Mesendoderm (in vitro differentiated cells): ENCODE measurements around the gene PRSS56.

Source experiments
- DNase-seq: peaks from one replicate; pipeline ENCODE4 v3.0.0; 2013
- H2AK5ac ChIP-seq: 2 replicates; pipeline ENCODE4 v1.6.1; 2013; ENCODE audit warnings: low read length, inconsistent platforms
- H2BK120ac ChIP-seq: 2 replicates; pipeline ENCODE4 v1.6.1; 2013; ENCODE audit warnings: low read depth, mild to moderate bottlenecking, low read length, moderate library complexity, mixed read lengths
- H2BK15ac ChIP-seq: replicated peaks from 2 replicates; pipeline ENCODE4 v1.6.1; 2013; ENCODE audit warnings: low read depth, mild to moderate bottlenecking, moderate library complexity
- H2BK5ac ChIP-seq: 2 replicates; pipeline ENCODE4 v1.6.1; 2013; ENCODE audit warnings: low read length, inconsistent platforms
- H3K18ac ChIP-seq: 2 replicates; pipeline ENCODE4 v1.6.1; 2013; ENCODE audit warnings: mild to moderate bottlenecking, low read length, mixed read lengths
- H3K23ac ChIP-seq: one replicate; pipeline ENCODE4 v1.6.1; 2013; ENCODE audit warnings: low read length
- H3K27ac ChIP-seq: 2 replicates; pipeline ENCODE4 v1.5.1; 2013; ENCODE audit warnings: low read depth, mild to moderate bottlenecking, inconsistent platforms, low read length, moderate library complexity
- H3K27me3 ChIP-seq: 2 replicates; pipeline ENCODE4 v1.6.1; 2013; ENCODE audit warnings: low read length, control low read depth, mild to moderate bottlenecking, inconsistent platforms; ENCODE audit not compliant: insufficient read depth, poor library complexity
- H3K36me3 ChIP-seq: 2 replicates; pipeline ENCODE4 v1.6.1; 2013; ENCODE audit warnings: low read length, inconsistent platforms; ENCODE audit not compliant: control insufficient read depth, insufficient read depth
- H3K4ac ChIP-seq: one replicate; pipeline ENCODE4 v1.6.1; 2013; ENCODE audit warnings: low read depth, mild to moderate bottlenecking, low read length, moderate library complexity
- H3K4me1 ChIP-seq: 2 replicates; pipeline ENCODE4 v1.6.1; 2013; ENCODE audit warnings: low read depth, low read length, inconsistent platforms; ENCODE audit not compliant: control insufficient read depth
- H3K4me2 ChIP-seq: 2 replicates; pipeline ENCODE4 v1.6.1; 2013; ENCODE audit warnings: low read length
- H3K4me3 ChIP-seq: 2 replicates; pipeline ENCODE4 v1.5.1; 2013; ENCODE audit warnings: mild to moderate bottlenecking, low read length
- H3K56ac ChIP-seq: one replicate; pipeline ENCODE4 v1.6.1; 2013; ENCODE audit warnings: low read length
- H3K79me1 ChIP-seq: 2 replicates; pipeline ENCODE4 v1.6.1; 2013; ENCODE audit warnings: low read length, inconsistent platforms
- H3K79me2 ChIP-seq: 2 replicates; pipeline ENCODE4 v1.6.1; 2013; ENCODE audit warnings: mild to moderate bottlenecking, low read length; ENCODE audit not compliant: control insufficient read depth, insufficient read depth
- H3K9ac ChIP-seq: 2 replicates; pipeline ENCODE4 v1.6.1; 2013; ENCODE audit warnings: low read length, inconsistent platforms
- H4K5ac ChIP-seq: one replicate; pipeline ENCODE4 v1.6.1; 2013; ENCODE audit warnings: low read length
- H4K8ac ChIP-seq: one replicate; pipeline ENCODE4 v1.6.1; 2013; ENCODE audit warnings: low read depth, mild to moderate bottlenecking, control low read depth, low read length, moderate library complexity
- WGBS: extraction: QIAGEN DNeasy Blood & Tissue Kit; methylation state at CpG from one replicate; pipeline ENCODE4 v1.1.7; 2013; ENCODE audit warnings: low lambda C conversion rate, missing lambda C conversion rate; ENCODE audit not compliant: insufficient coverage; ENCODE audit errors: extremely low coverage; 5-methylcytosine and 5-hydroxymethylcytosine counted together

The PRSS56 gene

DNA sequence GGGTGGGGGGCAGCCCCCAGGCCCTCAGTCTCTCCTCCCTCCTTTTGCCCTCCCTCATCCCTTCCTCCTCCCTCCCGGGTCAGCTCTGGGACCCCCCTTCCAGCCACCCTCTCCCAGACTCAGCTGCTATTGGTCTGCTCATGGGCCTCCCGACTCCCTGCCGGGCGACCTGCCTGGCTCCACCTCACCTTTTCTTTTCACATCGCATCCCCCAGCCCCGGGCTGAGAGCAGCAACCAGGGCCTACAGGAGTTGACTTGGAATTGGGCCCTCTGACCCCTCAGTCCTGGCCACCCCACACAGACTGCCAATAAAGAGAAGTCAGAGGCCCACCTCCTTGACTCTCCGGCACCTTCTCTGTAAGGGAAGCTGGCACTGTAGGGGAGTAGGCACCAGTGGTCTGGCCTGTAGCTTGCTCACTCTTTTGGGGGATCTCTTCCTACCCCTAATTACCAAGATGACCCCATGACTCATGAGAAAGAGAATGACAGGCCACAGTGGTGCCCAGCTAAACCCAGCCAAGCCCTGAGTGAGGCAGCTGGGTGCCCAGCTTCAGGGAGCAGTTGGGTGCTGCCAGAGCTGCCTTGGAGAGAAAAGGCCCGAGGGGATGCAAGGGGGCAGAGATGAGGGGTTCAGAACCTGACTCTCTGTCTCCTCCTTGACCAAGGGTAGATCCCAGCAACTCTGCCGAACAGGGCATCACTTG lies 30.5 kb upstream of the PRSS56 start:
- H3K56ac ChIP-seq: no peak overlapping the region
- no peaks in the 10 kb centered on the region for H3K4me1 ChIP-seq
- no peak overlapping the region for H3K27ac ChIP-seq
- no peak overlapping the region for H3K23ac ChIP-seq
- DNase-seq: no peak
- no peak overlapping the region for H3K4me2 ChIP-seq
- H2AK5ac ChIP-seq: no peak overlapping the region
- H3K18ac ChIP-seq: no peak overlapping the region
- no peak overlapping the region for H3K4ac ChIP-seq
- peaks cover 25% of the 10 kb centered on the region for H3K27me3 ChIP-seq
- H3K79me1 ChIP-seq: no peaks in the 10 kb centered on the region
- H3K79me2 ChIP-seq: no peaks in the 10 kb centered on the region
- H2BK5ac ChIP-seq: no peak overlapping the region
- H4K8ac ChIP-seq: no peak overlapping the region
- no peak overlapping the region for H3K9ac ChIP-seq
- WGBS: no CpG with 5 or more reads among the region's 9 CpGs
- no peak overlapping the region for H2BK120ac ChIP-seq
- no peak overlapping the region for H2BK15ac ChIP-seq
- no peaks in the 10 kb centered on the region for H3K36me3 ChIP-seq
- H3K4me3 ChIP-seq: no peak overlapping the region
- H4K5ac ChIP-seq: no peak overlapping the region

DNA sequence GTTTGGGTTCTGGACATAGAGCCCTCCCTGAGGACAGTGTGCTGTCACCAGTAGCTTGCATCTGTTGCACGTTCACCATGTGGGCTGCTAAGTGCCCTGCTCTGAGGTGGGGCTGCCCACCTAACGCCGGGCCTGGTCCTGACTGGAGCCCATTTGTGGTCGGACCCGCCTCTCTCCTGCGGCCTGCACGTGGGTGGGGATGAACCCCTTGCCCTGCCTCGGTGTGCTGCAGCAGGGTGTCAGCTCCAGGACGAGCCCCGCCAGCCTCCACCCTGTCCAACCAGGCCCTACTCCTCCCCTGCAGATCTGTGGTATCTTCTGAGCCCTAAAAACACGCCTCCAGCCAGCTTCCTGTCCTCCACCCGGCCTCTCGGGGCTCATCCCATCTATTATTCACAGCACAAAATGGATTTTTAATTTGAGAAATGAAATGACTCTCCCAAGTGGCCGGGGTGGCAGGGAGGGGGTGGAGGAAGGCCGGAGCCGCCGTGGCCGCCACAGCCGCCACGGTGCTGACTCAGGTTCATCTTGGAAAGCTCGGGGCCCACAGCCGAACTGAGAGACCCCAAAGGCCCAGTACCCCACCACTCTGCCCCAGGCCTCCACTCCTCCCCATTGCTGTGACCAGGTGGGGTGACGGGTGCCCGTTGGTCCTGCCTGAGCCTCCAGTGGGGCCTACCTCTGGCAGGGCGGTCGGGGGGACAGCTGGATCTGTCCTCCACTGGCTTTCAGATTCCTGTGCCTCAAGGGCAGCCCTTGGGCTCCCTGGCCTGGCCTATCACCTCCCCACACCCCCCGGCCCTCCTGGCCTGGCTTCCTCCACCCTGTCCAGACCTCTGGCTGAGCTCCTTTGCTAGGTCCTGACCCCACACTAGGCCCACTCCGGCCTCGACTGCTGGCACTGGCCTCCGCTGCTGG lies 29.7 kb upstream of the PRSS56 start:
- no peak overlapping the region for H3K9ac ChIP-seq
- H3K56ac ChIP-seq: no peak overlapping the region
- no peak overlapping the region for H2AK5ac ChIP-seq
- no peak overlapping the region for H3K4me3 ChIP-seq
- no peak overlapping the region for H3K27ac ChIP-seq
- no peaks in the 10 kb centered on the region for H3K36me3 ChIP-seq
- H4K5ac ChIP-seq: no peak overlapping the region
- no peaks in the 10 kb centered on the region for H3K4me1 ChIP-seq
- no peak for DNase-seq
- H2BK15ac ChIP-seq: no peak overlapping the region
- H3K4me2 ChIP-seq: no peak overlapping the region
- H3K4ac ChIP-seq: no peak overlapping the region
- H3K79me2 ChIP-seq: no peaks in the 10 kb centered on the region
- no peak overlapping the region for H2BK120ac ChIP-seq
- H2BK5ac ChIP-seq: no peak overlapping the region
- H3K18ac ChIP-seq: no peak overlapping the region
- peaks cover 19% of the 10 kb centered on the region for H3K27me3 ChIP-seq
- no peak overlapping the region for H4K8ac ChIP-seq
- no peak overlapping the region for H3K23ac ChIP-seq
- no CpG with 5 or more reads among the region's 30 CpGs for WGBS
- no peaks in the 10 kb centered on the region for H3K79me1 ChIP-seq

DNA sequence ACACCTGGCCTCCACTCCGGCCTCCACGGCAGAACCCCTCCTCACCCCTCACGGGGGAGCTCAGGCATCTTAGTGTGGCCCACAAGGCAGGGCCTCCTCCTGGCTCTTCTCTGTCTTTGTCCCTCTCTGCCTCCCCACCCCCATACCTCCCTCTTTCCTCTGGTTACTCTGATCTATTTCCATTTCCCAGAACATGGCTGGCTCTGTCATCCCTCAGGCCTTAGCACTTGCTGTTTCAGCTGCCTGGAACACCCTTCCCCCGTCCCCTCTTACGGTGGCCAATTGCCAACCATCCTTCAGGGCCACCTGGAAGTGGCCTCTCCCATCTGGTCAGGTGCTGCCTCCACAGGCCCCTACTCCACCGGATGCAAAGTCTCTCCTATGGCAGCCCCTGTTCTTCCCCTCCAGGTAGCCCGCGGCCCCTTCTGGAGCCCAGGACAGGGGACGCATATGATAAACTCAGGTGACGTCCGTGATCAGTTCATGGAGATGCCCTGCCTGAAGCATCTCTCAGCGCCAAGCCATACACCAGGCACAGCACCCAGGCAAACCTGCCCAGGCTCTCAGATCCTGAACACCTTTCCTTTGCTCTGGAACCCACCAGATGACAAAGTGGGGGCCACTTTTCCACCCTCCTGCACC lies 28.9 kb upstream of the PRSS56 start:
- Histone ChIP-seq H2BK15ac (no peak overlapping the region), H2AK5ac (no peak overlapping the region), H3K36me3 (no peaks in the 10 kb centered on the region), H3K56ac (no peak overlapping the region), H4K8ac (no peak overlapping the region), H3K9ac (no peak overlapping the region), H2BK120ac (no peak overlapping the region), H4K5ac (no peak overlapping the region), H2BK5ac (no peak overlapping the region), H3K27me3 (peaks cover 11% of the 10 kb centered on the region), H3K23ac (no peak overlapping the region), H3K4me2 (no peak overlapping the region), H3K79me1 (no peaks in the 10 kb centered on the region), H3K4ac (no peak overlapping the region), H3K27ac (no peak overlapping the region), H3K4me3 (no peak overlapping the region), H3K18ac (no peak overlapping the region), H3K79me2 (no peaks in the 10 kb centered on the region), H3K4me1 (no peaks in the 10 kb centered on the region)
- no peak for DNase-seq
- WGBS: no CpG with 5 or more reads among the region's 12 CpGs

DNA sequence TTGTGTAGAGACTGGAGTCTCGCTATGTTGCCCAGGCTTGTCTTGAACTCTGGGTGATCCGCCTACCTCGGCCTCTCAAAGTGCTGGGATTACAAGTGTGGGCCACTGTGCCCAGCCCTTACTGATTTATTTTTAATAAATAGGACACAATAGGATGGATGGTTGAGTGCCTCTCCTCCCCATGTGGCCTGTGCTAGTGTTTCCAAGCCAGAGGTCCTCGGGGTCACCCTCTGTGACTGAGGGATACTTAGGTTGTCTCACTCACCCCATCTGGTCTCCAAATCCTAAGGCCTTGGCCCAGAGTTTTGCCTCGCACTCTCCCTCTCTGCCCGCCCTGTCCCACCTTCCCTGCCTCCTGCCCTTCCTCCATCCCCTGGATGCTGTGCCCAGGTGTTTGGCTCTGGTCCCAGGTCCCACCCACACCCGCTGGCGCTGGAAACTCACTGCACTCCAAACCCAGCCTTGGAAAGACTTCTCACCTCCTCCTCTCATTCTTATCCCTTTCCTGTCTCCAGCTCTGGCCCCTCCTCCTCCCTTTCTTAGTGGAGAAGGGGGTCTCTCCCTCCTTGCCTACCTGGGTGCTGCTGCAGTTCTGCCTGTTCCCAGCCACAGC lies 27.8 kb upstream of the PRSS56 start:
- WGBS: no CpG with 5 or more reads among the region's 8 CpGs
- no peak overlapping the region for H2BK120ac ChIP-seq
- no peaks in the 10 kb centered on the region for H3K4me1 ChIP-seq
- no peak overlapping the region for H3K18ac ChIP-seq
- no peak overlapping the region for H3K4me3 ChIP-seq
- no peak overlapping the region for H4K8ac ChIP-seq
- H2BK15ac ChIP-seq: no peak overlapping the region
- peaks cover under 1% of the 10 kb centered on the region for H3K27me3 ChIP-seq
- no peak overlapping the region for H3K4ac ChIP-seq
- no peak overlapping the region for H2BK5ac ChIP-seq
- no peak overlapping the region for H3K56ac ChIP-seq
- H3K27ac ChIP-seq: no peak overlapping the region
- DNase-seq: no peak
- no peaks in the 10 kb centered on the region for H3K79me1 ChIP-seq
- H4K5ac ChIP-seq: no peak overlapping the region
- no peak overlapping the region for H3K9ac ChIP-seq
- H2AK5ac ChIP-seq: no peak overlapping the region
- H3K36me3 ChIP-seq: no peaks in the 10 kb centered on the region
- H3K4me2 ChIP-seq: no peak overlapping the region
- no peaks in the 10 kb centered on the region for H3K79me2 ChIP-seq
- H3K23ac ChIP-seq: no peak overlapping the region

DNA sequence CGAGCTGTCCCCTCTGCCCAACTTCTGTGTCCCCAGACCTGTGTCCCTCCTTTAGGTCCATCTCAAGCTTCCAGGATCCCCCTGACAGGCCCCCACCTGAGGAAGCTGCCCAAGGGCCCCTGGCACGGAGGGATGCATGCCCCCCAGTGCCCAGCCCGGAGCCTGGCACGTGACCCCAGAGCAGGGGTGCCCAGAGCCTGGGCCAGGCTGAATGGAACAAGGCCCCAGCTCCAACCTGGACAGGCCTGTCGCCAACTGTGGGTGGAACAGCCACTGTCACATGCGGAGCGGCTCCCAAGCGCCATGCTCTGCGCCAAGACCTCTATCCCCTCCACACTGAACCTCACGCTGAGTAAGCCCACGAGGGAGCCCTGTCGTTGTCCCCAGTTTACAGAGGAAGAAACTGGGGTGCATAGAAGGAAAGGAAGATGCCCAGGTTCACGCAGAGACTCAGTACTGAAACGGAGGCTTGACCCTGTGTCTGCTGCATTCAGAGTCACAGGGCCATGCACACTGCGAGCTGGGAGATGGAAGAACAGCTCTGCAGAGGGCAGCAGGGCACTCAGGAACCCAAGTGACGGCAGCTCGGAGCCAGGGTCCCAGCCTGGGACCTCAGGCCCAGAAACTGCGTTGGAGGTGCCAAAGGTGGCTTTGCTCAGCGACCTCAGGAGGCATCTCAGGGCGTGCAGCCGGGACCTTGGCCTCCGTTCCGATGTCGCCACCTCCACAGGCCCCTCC lies 27.1 kb upstream of the PRSS56 start:
- Histone ChIP-seq H2BK15ac (no peak overlapping the region), H3K36me3 (no peaks in the 10 kb centered on the region), H3K18ac (no peak overlapping the region), H3K79me2 (no peaks in the 10 kb centered on the region), H3K4me1 (no peaks in the 10 kb centered on the region), H2BK120ac (no peak overlapping the region), H3K4me3 (no peak overlapping the region), H3K56ac (no peak overlapping the region), H3K27me3 (no peaks in the 10 kb centered on the region), H3K4ac (no peak overlapping the region), H2AK5ac (no peak overlapping the region), H3K79me1 (no peaks in the 10 kb centered on the region), H3K23ac (no peak overlapping the region), H4K8ac (no peak overlapping the region), H2BK5ac (no peak overlapping the region), H4K5ac (no peak overlapping the region), H3K9ac (no peak overlapping the region), H3K4me2 (no peak overlapping the region), H3K27ac (no peak overlapping the region)
- WGBS: no CpG with 5 or more reads among the region's 24 CpGs
- DNase-seq: no peak
